ENCODE results near the gene TFCP2.

- TF ChIP-seq CTCF (IDR thresholded peaks at IDR 0.05; ENCODE audit: insufficient read depth, low read depth, low read length): no peak
- no peak for TF ChIP-seq EZH2 (IDR thresholded peaks at IDR 0.05; ENCODE audit: insufficient read depth, low read length)
Observed at GRCh38 chr12:51171884-51172514, 936 bp downstream of the TFCP2 start.

Measured in astrocyte (in vitro differentiated cells and primary cell).